KBM-7 (cell line): ENCODE data around the gene ARMH4.
"Not testable (repeated sequence)": the region's sequence is repeated elsewhere in the genome, so short reads cannot be mapped to it uniquely, and the experiment has no call there.

Experiments
- DNase-seq: peaks from one replicate; pipeline ENCODE4 v3.0.0-alpha.2; 2015
- in situ Hi-C: fragments of 300-500 bp; cut with MboI; formaldehyde crosslinking; loops from 2 replicates; pipeline ENCODE4 v1.14.3; 2020; ENCODE audit warnings: low sequenced_read_pairs, low pct_unique_long_range_greater_than_20kb, mixed read lengths

The ARMH4 gene

DNA sequence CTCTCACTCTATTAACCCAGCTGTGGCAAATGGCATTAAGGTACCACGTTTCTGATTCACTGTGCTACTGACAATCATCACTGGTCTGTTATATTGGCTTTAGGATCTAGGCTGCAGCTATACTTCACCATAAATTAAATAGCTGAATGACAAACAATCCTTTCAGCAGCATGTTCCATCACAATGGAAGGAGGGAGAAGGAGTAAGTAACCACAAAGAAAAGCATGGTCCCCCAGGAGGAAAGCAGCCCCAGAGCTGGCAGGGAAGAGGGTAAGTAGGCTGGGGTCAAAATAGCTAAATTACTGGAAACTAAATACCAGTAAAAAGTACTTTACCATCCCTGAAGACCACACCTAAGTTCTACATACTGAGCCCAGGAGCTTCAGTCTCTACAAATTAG, 2.8 kb downstream of the ARMH4 start:
- no peak for DNase-seq
- in situ Hi-C loops: no loop called here

GRCh38 chr14:58146399-58146798, 5.6 kb downstream of the ARMH4 start:
- DNase-seq: no peak
- in situ Hi-C loops: no loop called here

DNA sequence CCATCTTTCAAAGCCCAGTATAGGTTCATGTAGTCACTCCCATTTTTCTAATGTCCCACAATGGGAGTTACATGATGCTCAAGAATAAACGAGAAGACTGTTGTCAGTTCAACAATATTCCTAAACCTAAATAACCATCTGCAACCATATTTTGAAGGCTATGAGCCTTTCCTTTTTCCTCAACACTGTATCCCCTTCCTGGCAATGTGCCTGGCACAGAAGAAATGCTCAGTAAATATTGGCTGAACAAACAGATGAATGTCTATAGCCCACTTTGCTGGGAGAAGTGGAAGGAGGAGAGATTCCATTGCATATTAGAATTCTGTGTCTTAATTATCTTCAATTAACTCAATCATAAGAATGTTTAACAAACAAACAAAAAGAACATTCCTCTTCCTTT, 6.1 kb downstream of the ARMH4 start:
- DNase-seq: no peak
- in situ Hi-C loops: no loop called here

GRCh38 chr14:58143106-58143505, 8.9 kb downstream of the ARMH4 start:
- in situ Hi-C loops: no loop called here
- no peak for DNase-seq

GRCh38 chr14:58141893-58142292, 10.1 kb downstream of the ARMH4 start:
- no peak for DNase-seq
- in situ Hi-C loops: no loop called here

GRCh38 chr14:58138714-58139482, 13.1 kb downstream of the ARMH4 start:
- no peak for DNase-seq
- in situ Hi-C loops: no loop called here

GRCh38 chr14:58138031-58138713, 13.8 kb downstream of the ARMH4 start:
- in situ Hi-C loops: no loop called here
- peak; percentile 37 for DNase-seq

DNA sequence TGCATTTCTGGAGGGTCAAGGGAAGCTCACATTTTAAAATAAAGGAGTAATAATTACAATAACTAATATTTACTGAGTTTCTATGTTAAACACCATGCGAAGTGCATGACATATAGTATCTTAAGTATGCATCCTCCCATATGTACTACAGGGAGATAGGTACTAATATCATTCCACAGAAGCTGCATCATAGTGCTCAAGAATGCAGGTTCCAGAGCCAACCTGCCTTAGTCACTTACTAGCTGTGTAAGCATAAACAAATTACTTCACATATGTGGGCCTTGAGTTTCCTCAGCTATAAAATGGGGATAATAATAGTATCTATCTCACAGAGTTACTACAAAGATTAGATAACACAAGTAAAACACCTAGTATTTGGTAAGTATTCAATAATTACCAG, 18.3 kb downstream of the ARMH4 start:
- in situ Hi-C loops: no loop called here
- no peak for DNase-seq

DNA sequence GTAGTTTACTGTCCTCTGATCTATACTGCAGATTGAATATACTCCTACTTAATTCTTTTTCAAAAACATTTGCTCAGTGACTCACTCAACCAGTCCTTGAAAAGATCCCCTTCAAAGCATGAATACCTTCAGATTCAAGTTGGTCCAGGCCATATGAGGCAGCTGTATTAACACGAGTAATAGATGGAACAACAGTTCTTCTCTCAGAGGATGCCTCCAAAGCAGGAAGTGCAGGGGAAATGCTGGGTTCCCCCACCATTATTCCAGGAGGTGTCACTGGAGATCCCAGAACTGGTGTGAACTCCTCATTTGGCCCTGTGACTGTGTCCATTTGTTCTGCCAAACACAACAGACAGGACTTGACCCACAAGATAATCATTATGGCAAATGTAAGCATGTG, 20.6 kb downstream of the ARMH4 start:
- DNase-seq: no peak
- in situ Hi-C loops: no loop called here

DNA sequence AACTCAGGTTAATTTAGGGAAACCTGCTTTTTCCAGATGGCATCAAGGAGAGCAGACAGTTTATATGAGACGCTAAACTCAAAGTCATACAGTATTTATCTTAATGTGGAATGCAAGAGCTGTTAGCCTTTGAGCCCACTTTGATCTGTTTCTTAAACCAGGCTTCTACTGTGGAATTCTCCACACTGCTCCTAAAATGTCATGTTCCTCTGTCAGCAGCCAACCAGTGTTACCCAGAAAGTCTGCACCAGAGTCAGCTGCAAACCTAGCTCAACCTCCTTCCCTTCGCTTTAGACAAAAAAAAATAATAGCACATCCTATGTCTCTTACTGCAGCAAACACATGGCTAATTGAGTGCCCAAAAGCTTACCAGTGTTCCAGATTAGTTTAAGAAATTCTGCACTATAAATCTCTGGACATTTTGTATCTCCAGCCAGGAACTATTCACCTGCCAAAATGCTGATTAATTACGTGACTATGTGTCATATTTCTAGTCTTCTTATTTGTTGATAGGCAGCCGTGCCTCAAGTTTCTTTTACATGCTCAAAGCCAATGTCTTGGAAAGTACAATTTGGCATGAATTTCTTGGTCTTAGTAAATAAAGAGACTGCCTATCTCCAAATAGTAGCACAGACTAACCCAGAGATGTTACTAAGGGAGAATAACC, 21.8 kb downstream of the ARMH4 start:
- DNase-seq: no peak
- in situ Hi-C loops: no loop called here

DNA sequence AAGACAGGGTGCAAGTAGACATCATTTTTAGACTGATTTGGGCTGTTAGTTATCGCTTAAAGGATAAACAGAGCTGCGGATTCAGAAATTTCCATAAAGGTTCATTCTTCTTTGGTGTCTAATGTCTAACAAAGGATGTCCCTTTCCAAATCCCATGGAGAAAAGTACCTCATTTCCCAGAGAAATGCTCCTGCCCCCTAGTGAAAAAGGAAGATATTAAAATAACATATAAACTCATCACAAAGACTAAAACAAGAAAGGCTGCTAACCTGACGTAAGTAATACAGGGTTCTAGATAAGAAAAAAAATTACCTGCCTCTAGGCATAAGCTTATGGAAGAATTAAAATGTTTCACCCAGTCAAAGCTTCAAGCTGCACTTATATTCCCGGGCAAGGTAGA, 22.8 kb downstream of the ARMH4 start:
- in situ Hi-C loops: no loop called here
- DNase-seq: no peak

DNA sequence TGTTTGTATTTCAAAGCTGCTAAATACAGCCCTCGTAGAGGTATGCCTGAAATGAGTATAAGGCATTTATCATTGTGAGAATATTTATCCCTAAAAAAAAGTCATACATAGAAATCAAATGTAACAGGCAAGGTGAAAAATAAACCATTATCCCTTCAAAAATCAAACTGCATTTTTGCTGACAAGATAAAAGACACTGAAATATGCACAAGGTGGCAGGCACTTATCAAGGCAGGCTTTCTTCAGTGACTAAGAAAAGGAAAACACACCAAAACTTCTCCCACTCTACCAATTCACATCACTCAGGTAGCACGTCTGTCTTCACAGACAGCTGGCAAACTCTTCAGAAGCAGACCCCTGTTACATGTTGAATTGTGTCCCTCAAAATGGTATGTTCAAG, 23.6 kb downstream of the ARMH4 start:
- DNase-seq: no peak
- in situ Hi-C loops: no loop called here

DNA sequence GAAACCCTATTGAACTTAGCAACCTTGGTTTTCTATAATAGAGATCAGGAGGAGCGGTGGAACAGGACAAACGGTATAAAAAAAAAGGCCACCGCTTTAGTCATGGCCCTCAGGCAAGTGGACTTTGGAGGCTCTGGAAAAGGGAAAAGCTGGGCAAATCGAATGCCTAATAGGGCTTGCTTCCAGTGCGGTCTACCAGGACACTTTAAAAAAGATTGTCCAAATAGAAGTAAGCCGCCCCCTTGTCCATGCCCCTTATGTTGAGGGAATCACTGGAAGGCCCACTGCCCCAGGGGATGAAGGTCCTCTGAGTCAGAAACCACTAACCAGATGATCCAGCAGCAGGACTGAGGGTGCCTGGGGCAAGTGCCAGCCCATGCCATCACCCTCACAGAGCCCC, 29.5 kb downstream of the ARMH4 start:
- DNase-seq, in situ Hi-C loops: not testable (repeated sequence)

GRCh38 chr14:58121530-58122186, 30.4 kb downstream of the ARMH4 start:
- DNase-seq: no peak
- in situ Hi-C loops: no loop called here

DNA sequence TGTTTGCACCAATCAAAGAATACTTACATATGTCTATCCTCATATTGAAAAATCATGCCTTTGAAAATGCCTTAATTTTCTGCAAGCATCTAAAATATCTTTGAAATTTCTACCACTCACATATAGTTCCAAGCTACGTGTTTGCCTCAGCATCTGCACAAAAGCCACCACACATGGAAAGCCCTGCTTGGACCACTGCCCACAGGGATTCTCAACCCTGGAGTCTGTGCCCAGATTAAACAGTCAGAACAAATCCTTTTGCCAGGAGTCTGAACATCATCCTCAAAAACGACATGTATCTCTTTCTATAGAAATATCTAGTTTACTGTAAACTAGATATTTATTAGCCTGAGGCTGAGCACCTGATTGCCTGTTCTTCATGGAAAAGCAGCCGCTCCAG, 32.6 kb downstream of the ARMH4 start:
- DNase-seq: no peak
- in situ Hi-C loops: no loop called here

GRCh38 chr14:58118097-58118815, 33.8 kb downstream of the ARMH4 start:
- in situ Hi-C loops: no loop called here
- DNase-seq: no peak

GRCh38 chr14:58109744-58110143, 42.3 kb downstream of the ARMH4 start:
- in situ Hi-C loops: no loop called here
- DNase-seq: peak; percentile 27

DNA sequence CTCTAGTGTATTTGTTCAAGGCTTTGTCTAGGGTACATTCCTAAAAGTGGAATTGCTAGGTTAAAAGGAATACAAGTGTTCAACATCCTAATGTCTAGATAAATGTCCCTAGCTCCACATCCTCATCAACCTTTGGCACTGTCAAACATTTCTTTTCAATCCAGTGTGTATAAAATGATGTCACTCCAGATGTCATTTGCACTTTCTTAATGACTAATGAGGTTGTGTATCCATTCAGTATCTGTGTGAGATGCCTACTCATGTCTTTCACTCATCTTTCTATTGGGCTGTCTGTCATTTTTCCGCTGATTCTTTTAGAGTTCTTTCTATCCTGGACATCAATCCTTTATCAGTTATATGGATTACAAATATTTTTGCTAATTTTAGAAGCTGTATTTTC, 43.3 kb downstream of the ARMH4 start:
- in situ Hi-C loops: no loop called here
- DNase-seq: no peak

- peak; percentile 55 for DNase-seq
- in situ Hi-C loops: no loop called here
Measured at GRCh38 chr14:58107947-58108552, 44.0 kb downstream of the ARMH4 start.
